Endothelial cell of umbilical vein (primary cell): ENCODE results near the gene PTPRK. TPM values are rescaled to one million over a fixed set of nuclear protein-coding genes. Genes with fewer than 3 reads are reported as not detected.

Source experiments
- BruUV-seq: library from RNA; stranded (reverse); fragments of 400-500 nt; replicated peaks from 2 replicates; lab custom pipeline; 2021; lab: Mats Ljungman, UMichigan
- CTCF ChIA-PET: fragments of 300-600, 350-600 bp; sonication (Branson Sonifier 250); formaldehyde crosslinking; loops from one replicate; lab custom pipeline; 2021; ENCODE audit warnings: antibody characterized with exemption, inconsistent platforms; lab: Charles Lee
- POLR2A ChIA-PET: fragments of 300-600, 350-600 bp; sonication (Branson Sonifier 250); formaldehyde crosslinking; loops from one replicate; lab custom pipeline; 2021; ENCODE audit warnings: antibody characterized with exemption, inconsistent platforms; lab: Charles Lee
- DNase-seq: peaks from one replicate; pipeline ENCODE4 v3.0.0-alpha.2; 2011; ENCODE audit warnings: low read depth, low spot score
- FAIRE-seq: peaks from 2 replicates; lab custom pipeline; 2011; peaks lifted over from hg19 to GRCh38; lab: Jason Lieb, UNC
- H2AFZ ChIP-seq: 2 replicates; pipeline ENCODE4 v1.6.0; 2012; ENCODE audit warnings: low read depth, low read length, control low read depth, inconsistent platforms
- H3K27ac ChIP-seq: 2 replicates; pipeline ENCODE4 v1.5.1; 2011; ENCODE audit warnings: low read depth, mild to moderate bottlenecking, control low read depth, low read length, moderate library complexity; ENCODE audit not compliant: insufficient read depth
- H3K27me3 ChIP-seq, 2 experiments: 2 replicates each; pipeline versions ENCODE4 v1.6.0 to v1.6.1; 2011; ENCODE audit warnings: low read length in 2 of 2, mixed read lengths in 1 of 2; ENCODE audit not compliant: control insufficient read depth in 2 of 2, insufficient read depth in 2 of 2
- H3K36me3 ChIP-seq, 2 experiments: 2 replicates in 1 of 2; 3 replicates in 1 of 2; pipeline ENCODE4 v1.5.1; 2011; ENCODE audit warnings: low read length in 2 of 2, mild to moderate bottlenecking in 1 of 2, moderate library complexity in 1 of 2; ENCODE audit not compliant: control insufficient read depth in 2 of 2, insufficient read depth in 2 of 2; ENCODE audit errors: extremely low read depth in 1 of 2
- H3K4me1 ChIP-seq: 3 replicates; pipeline ENCODE4 v1.5.1; 2011; ENCODE audit warnings: mild to moderate bottlenecking, low read length; ENCODE audit not compliant: control insufficient read depth, insufficient read depth; ENCODE audit errors: extremely low read depth
- H3K4me2 ChIP-seq: 2 replicates; pipeline ENCODE4 v1.6.1; 2011; ENCODE audit warnings: low read length, control low read depth, mixed read lengths; ENCODE audit not compliant: insufficient read depth
- H3K4me3 ChIP-seq, 3 experiments: fragments of 200-600 bp in 1 of 3; sonication (generic), shearing (Covaris generic) in 1 of 3; replicated peaks in 1 of 3; 2 replicates each; pipeline ENCODE4 v1.5.1; 2011 to 2016; ENCODE audit warnings: control low read depth in 3 of 3, low read length in 3 of 3, mild to moderate bottlenecking in 2 of 3, inconsistent platforms in 1 of 3, low read depth in 1 of 3, moderate library complexity in 1 of 3; ENCODE audit not compliant: insufficient read depth in 1 of 3
- H3K79me2 ChIP-seq: 2 replicates; pipeline ENCODE4 v1.6.0; 2012; ENCODE audit warnings: low read length, inconsistent platforms; ENCODE audit not compliant: control insufficient read depth, insufficient read depth
- H3K9ac ChIP-seq: replicated peaks from 2 replicates; pipeline ENCODE3; 2011; ENCODE audit warnings: low read length, control low read depth; ENCODE audit not compliant: insufficient read depth; ENCODE audit errors: extremely low read depth
- H3K9me1 ChIP-seq: replicated peaks from 3 replicates; pipeline ENCODE4 v1.6.0; 2011; ENCODE audit warnings: mild to moderate bottlenecking, low read length; ENCODE audit not compliant: control insufficient read depth, insufficient read depth; ENCODE audit errors: extremely low read depth
- H3K9me3 ChIP-seq: replicated peaks from 2 replicates; pipeline ENCODE4 v1.5.1; 2012; ENCODE audit warnings: low read length, inconsistent platforms; ENCODE audit not compliant: control insufficient read depth, insufficient read depth
- H4K20me1 ChIP-seq: replicated peaks from 2 replicates; pipeline ENCODE3; 2011; ENCODE audit warnings: mild to moderate bottlenecking, low read length; ENCODE audit not compliant: control insufficient read depth, insufficient read depth; ENCODE audit errors: extremely low read depth
- CTCF ChIP-seq, 2 donors: IDR thresholded peaks; 1 replicate in 1 of 2; 2 replicates in 1 of 2; pipeline ENCODE4 v1.5.1; 2011; ENCODE audit warnings: low read length in 2 of 2, mild to moderate bottlenecking in 2 of 2, moderate library complexity in 2 of 2, control low read depth in 1 of 2, inconsistent platforms in 1 of 2, low read depth in 1 of 2; ENCODE audit not compliant: insufficient read depth in 1 of 2; ENCODE audit errors: extremely low read depth in 1 of 2
- EZH2 ChIP-seq: IDR thresholded peaks from 2 replicates; pipeline ENCODE4 v1.6.1; 2012; ENCODE audit warnings: borderline replicate concordance, low read depth, mild to moderate bottlenecking, moderate library complexity, low read length, inconsistent platforms; ENCODE audit not compliant: severe bottlenecking
- FOS ChIP-seq: IDR thresholded peaks from 2 replicates; pipeline ENCODE4 v1.6.1; 2011; ENCODE audit warnings: mild to moderate bottlenecking, low read length, moderate library complexity, borderline replicate concordance; ENCODE audit not compliant: insufficient read depth
- GATA2 ChIP-seq: IDR thresholded peaks from 2 replicates; pipeline ENCODE4 v1.7.0; 2011; ENCODE audit warnings: low read depth, mild to moderate bottlenecking, moderate library complexity, mixed read lengths, low read length; ENCODE audit not compliant: insufficient read length, insufficient read depth
- JUN ChIP-seq: IDR thresholded peaks from 2 replicates; pipeline ENCODE4 v1.6.1; 2011; ENCODE audit warnings: borderline replicate concordance, low read depth; ENCODE audit not compliant: insufficient read length, insufficient read depth
- MAX ChIP-seq: IDR thresholded peaks from 2 replicates; pipeline ENCODE4 v1.6.1; 2011; ENCODE audit not compliant: insufficient read depth, insufficient read length
- MYC ChIP-seq: IDR thresholded peaks from one replicate; pipeline ENCODE4 v1.6.1; 2011; ENCODE audit warnings: mild to moderate bottlenecking, low read depth, low read length
- POLR2A ChIP-seq: IDR thresholded peaks from 2 replicates; pipeline ENCODE4 v1.6.1; 2012; ENCODE audit warnings: low read depth, mild to moderate bottlenecking, control low read depth, low read length
- POLR2AphosphoS5 ChIP-seq: IDR thresholded peaks from 2 replicates; pipeline ENCODE4 v1.6.1; 2012; ENCODE audit warnings: low read depth, mild to moderate bottlenecking, control low read depth, low read length, moderate library complexity; ENCODE audit not compliant: insufficient read depth
- dilution Hi-C: fragments of 300-500 bp; cut with MboI; formaldehyde crosslinking; loops from one replicate; pipeline ENCODE4 v1.15.0; 2019; ENCODE audit warnings: low sequenced_read_pairs; ENCODE audit not compliant: extremely low pct_ligation_motif_present
- intact Hi-C: fragments of 100-400 bp; cut with micrococcal nuclease; formaldehyde crosslinking; loops from one replicate; pipeline ENCODE4 v1.10.0; 2022
- polyA plus RNA-seq, 4 experiments: library from polyadenylated mRNA; depleted of rRNA in 3 of 4; stranded (reverse) in 3 of 4; unstranded in 1 of 4; fragments of >200 nt; gene quantifications; 2 replicates each; pipeline versions ENCODE4 v1.2.1 to v1.2.3, GENCODE V29; 2011 to 2012; ENCODE audit warnings: missing spikeins in 1 of 4
- total RNA-seq: library from RNA; stranded (reverse); gene quantifications from 2 replicates; pipeline ENCODE4 v1.2.3, GENCODE V29; 2021

The PTPRK gene
- total and polyA plus RNA-seq, 2 donors (not counting 3 experiments of a cell fraction or from before 2014, with no cell fraction given), result 15.2 to 74.0 TPM

GRCh38 chr6:128068119-128068479, 452.3 kb downstream of the PTPRK start:
- BruUV-seq, result no TSS peak
- Histone ChIP-seq H4K20me1 (no peaks in the 10 kb centered on the region), H3K9ac (no peak overlapping the region), H3K79me2 (no peaks in the 10 kb centered on the region), H3K4me1 (no peaks in the 10 kb centered on the region), H3K4me3 (no peak overlapping the region), H2AFZ (no peak overlapping the region), H3K27me3 (no peaks in the 10 kb centered on the region), H3K27ac (no peak overlapping the region), H3K36me3 (no peaks in the 10 kb centered on the region), H3K9me3 (no peaks in the 10 kb centered on the region), H3K4me2 (no peak overlapping the region), H3K9me1 (no peaks in the 10 kb centered on the region)
- dilution Hi-C loops, result no loop called here
- FAIRE-seq (no peak), DNase-seq (no peak)
- CTCF ChIA-PET, result interaction anchor here (0.9 to 1.1 kb wide), 2 partner anchors 36 to 453 kb away, joined by 3 read pairs; no protein-coding TSS in a partner anchor
- intact Hi-C loops, result no loop called here
- TF ChIP-seq FOS (no peak), MAX (no peak), CTCF (IDR thresholded peaks at IDR 0.05; ENCODE audit: extremely low read depth in 1 of 2, insufficient read depth in 1 of 2, low read depth in 1 of 2, low read length in 2 of 2) (no peak), MYC (no peak), POLR2A (no peak), GATA2 (no peak), EZH2 (no peak), POLR2AphosphoS5 (no peak), JUN (no peak)
- POLR2A ChIA-PET, result no interaction called here
